ENCODE results near the gene ACACA. TPM values are rescaled to one million over a fixed set of nuclear protein-coding genes. Genes with fewer than 3 reads are reported as not detected.

ACACA gene
- total and polyA plus RNA-seq, 2 donors (not counting 3 experiments of a cell fraction or from before 2014, with no cell fraction given) = 55.3 to 124 TPM

GRCh38 chr17:37092701-37093100 is 313.9 kb downstream of the ACACA start:
- intact Hi-C loops (cut with micrococcal nuclease) (no loop called here), dilution Hi-C loops (cut with MboI; ENCODE audit: extremely low pct_ligation_motif_present, low sequenced_read_pairs) (no loop called here)
- Histone ChIP-seq H3K79me2 (ENCODE audit: control insufficient read depth, insufficient read depth, low read length) (no peaks in the 10 kb centered on the region), H3K4me1 (ENCODE audit: control insufficient read depth, extremely low read depth, insufficient read depth, low read length) (peaks cover 10% of the 10 kb centered on the region), H3K4me2 (ENCODE audit: insufficient read depth, low read length) (no peak overlapping the region), H3K36me3 (ENCODE audit: control insufficient read depth in 2 of 2, extremely low read depth in 1 of 2, insufficient read depth in 2 of 2, low read length in 2 of 2) (peaks cover 17 to 32% of the 10 kb centered on the region in 2 experiments), H2AFZ (ENCODE audit: low read depth, low read length) (no peak overlapping the region), H3K9me1 (replicated peaks; ENCODE audit: control insufficient read depth, extremely low read depth, insufficient read depth, low read length) (no peaks in the 10 kb centered on the region), H4K20me1 (replicated peaks; ENCODE audit: control insufficient read depth, extremely low read depth, insufficient read depth, low read length) (no peaks in the 10 kb centered on the region), H3K27me3 (ENCODE audit: control insufficient read depth in 2 of 2, insufficient read depth in 2 of 2, low read length in 2 of 2) (no peaks in the 10 kb centered on the region), H3K9ac (replicated peaks; ENCODE audit: extremely low read depth, insufficient read depth, low read length) (no peak overlapping the region), H3K9me3 (replicated peaks; ENCODE audit: control insufficient read depth, insufficient read depth, low read length) (no peaks in the 10 kb centered on the region), H3K27ac (ENCODE audit: insufficient read depth, low read depth, low read length) (no peak overlapping the region), H3K4me3 (replicated peaks in 1 of 3; ENCODE audit: insufficient read depth in 1 of 3, low read depth in 1 of 3, low read length in 3 of 3) (no peak overlapping the region)
- TF ChIP-seq JUN (IDR thresholded peaks at IDR 0.05; ENCODE audit: borderline replicate concordance, insufficient read depth, insufficient read length, low read depth) (no peak), GATA2 (IDR thresholded peaks at IDR 0.05; ENCODE audit: insufficient read depth, insufficient read length, low read depth, low read length) (no peak), MYC (IDR thresholded peaks at IDR 0.05; ENCODE audit: low read depth, low read length) (no peak), POLR2A (IDR thresholded peaks at IDR 0.05; ENCODE audit: low read depth, low read length) (no peak)
- ChIA-PET CTCF (interaction anchor here (0.9 kb wide), 1 partner anchor 22 kb away, joined by 3 read pairs; no protein-coding TSS in a partner anchor), POLR2A (no interaction called here)
- FAIRE-seq (no peak), DNase-seq (ENCODE audit: low read depth, low spot score) (no peak)
- no TSS peak for BruUV-seq (replicated peaks)

DNA sequence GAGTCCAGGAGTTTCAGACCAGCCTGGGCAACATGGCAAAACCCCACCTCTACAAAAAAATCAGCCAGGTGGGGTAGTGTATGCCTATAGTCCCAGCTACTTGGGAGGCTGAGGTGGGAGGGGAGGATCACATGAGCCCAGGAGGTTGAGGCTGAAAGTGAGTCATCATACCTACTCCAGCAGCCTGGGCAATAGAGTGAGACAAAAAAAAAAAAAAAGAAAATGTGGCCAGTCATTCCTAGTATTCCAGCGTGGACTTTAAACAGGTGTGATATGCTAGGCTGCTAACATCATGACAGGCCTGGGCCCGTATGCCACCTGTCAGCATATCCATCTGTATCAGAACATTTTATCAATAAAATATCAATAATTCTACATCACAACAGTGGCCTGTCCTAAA is 314.6 kb downstream of the ACACA start:
- FAIRE-seq (no peak), DNase-seq (ENCODE audit: low read depth, low spot score) (no peak)
- no peak overlapping the region for H2AFZ ChIP-seq (ENCODE audit: low read depth, low read length)
- no peak overlapping the region for H3K4me3 ChIP-seq (replicated peaks in 1 of 3; ENCODE audit: insufficient read depth in 1 of 3, low read depth in 1 of 3, low read length in 3 of 3)
- CTCF ChIA-PET = no interaction called here
- no peaks in the 10 kb centered on the region for H3K79me2 ChIP-seq (ENCODE audit: control insufficient read depth, insufficient read depth, low read length)
- POLR2A ChIA-PET = no interaction called here
- peaks cover 10% of the 10 kb centered on the region for H3K4me1 ChIP-seq (ENCODE audit: control insufficient read depth, extremely low read depth, insufficient read depth, low read length)
- H3K9ac ChIP-seq (replicated peaks; ENCODE audit: extremely low read depth, insufficient read depth, low read length) = no peak overlapping the region
- intact Hi-C loops (cut with micrococcal nuclease) (no loop called here), dilution Hi-C loops (cut with MboI; ENCODE audit: extremely low pct_ligation_motif_present, low sequenced_read_pairs) (no loop called here)
- no TSS peak for BruUV-seq (replicated peaks)
- H3K9me3 ChIP-seq (replicated peaks; ENCODE audit: control insufficient read depth, insufficient read depth, low read length) = no peaks in the 10 kb centered on the region
- no peaks in the 10 kb centered on the region for H3K9me1 ChIP-seq (replicated peaks; ENCODE audit: control insufficient read depth, extremely low read depth, insufficient read depth, low read length)
- TF ChIP-seq JUN (IDR thresholded peaks at IDR 0.05; ENCODE audit: borderline replicate concordance, insufficient read depth, insufficient read length, low read depth) = no peak
- TF ChIP-seq MYC (IDR thresholded peaks at IDR 0.05; ENCODE audit: low read depth, low read length) = no peak
- no peak for TF ChIP-seq FOS (IDR thresholded peaks at IDR 0.05; ENCODE audit: borderline replicate concordance, insufficient read depth, low read length)
- H3K36me3 ChIP-seq (ENCODE audit: control insufficient read depth in 2 of 2, extremely low read depth in 1 of 2, insufficient read depth in 2 of 2, low read length in 2 of 2) = peaks cover 13 to 30% of the 10 kb centered on the region in 2 experiments
- no peak overlapping the region for H3K27ac ChIP-seq (ENCODE audit: insufficient read depth, low read depth, low read length)
- H3K27me3 ChIP-seq (ENCODE audit: control insufficient read depth in 2 of 2, insufficient read depth in 2 of 2, low read length in 2 of 2) = no peaks in the 10 kb centered on the region
- no peak overlapping the region for H3K4me2 ChIP-seq (ENCODE audit: insufficient read depth, low read length)
- H4K20me1 ChIP-seq (replicated peaks; ENCODE audit: control insufficient read depth, extremely low read depth, insufficient read depth, low read length) = no peaks in the 10 kb centered on the region

Measured in endothelial cell of umbilical vein (primary cell).